Body of pancreas (tissue), 4 donors: ENCODE measurements around the gene CSH2. TPM values are rescaled to one million over a fixed set of nuclear protein-coding genes. Genes with fewer than 3 reads are reported as not detected.
"Not testable (repeated sequence)": the region's sequence is repeated elsewhere in the genome, so short reads cannot be mapped to it uniquely, and the experiment has no call there.

Experiments
- ATAC-seq: fragments of 150-250 bp; one replicate; pipeline ENCODE4 v1.9.1; 2016
- DNase-seq, 4 donors: peaks; one replicate each; pipeline ENCODE4 v3.0.0-alpha.2; 2019
- H3K27ac ChIP-seq, 4 donors: fragments of 200-600 bp; sonication (generic); 1 replicate in 3 of 4; 2 replicates in 1 of 4; pipeline versions ENCODE4 v1.5.1 to v1.6.1; 2016 to 2019; ENCODE audit warnings: mild to moderate bottlenecking in 1 of 4, mixed read lengths in 1 of 4, moderate library complexity in 1 of 4
- H3K27me3 ChIP-seq, 2 donors: fragments of 200-600 bp; sonication (generic); one replicate each; pipeline ENCODE4 v1.6.0; 2016; ENCODE audit warnings: mild to moderate bottlenecking in 1 of 2
- H3K36me3 ChIP-seq, 2 donors: fragments of 200-600 bp; sonication (generic); replicated peaks in 1 of 2; 2 replicates each; pipeline ENCODE4 v1.5.1; 2016; ENCODE audit warnings: low read depth in 2 of 2; ENCODE audit not compliant: insufficient read depth in 1 of 2
- H3K4me1 ChIP-seq: fragments of 200-600 bp; sonication (generic); one replicate; pipeline ENCODE4 v1.6.0; 2016
- H3K4me3 ChIP-seq, 2 donors: fragments of 200-600 bp; sonication (generic); 1 replicate in 1 of 2; 2 replicates in 1 of 2; pipeline ENCODE4 v1.5.1; 2016 to 2019
- H3K9me3 ChIP-seq, 3 donors: fragments of 200-600 bp; sonication (generic); 1 replicate in 2 of 3; 2 replicates in 1 of 3; pipeline ENCODE4 v1.5.1; 2016
- CTCF ChIP-seq, 7 experiments: fragments of 450-650 bp in 4 of 7; fragments of 200-600 bp in 3 of 7; sonication (generic) in 3 of 7; IDR thresholded peaks; one replicate each; pipeline ENCODE4 v1.5.1; 2016 to 2019; ENCODE audit warnings: antibody characterized with exemption in 7 of 7
- POLR2A ChIP-seq, 3 donors: fragments of 450-650 bp; IDR thresholded peaks; one replicate each; pipeline ENCODE4 v1.6.1; 2016; ENCODE audit warnings: antibody characterized with exemption in 3 of 3, mild to moderate bottlenecking in 2 of 3
- WGBS, 2 donors: methylation state at CpG; one replicate each; pipeline ENCODE4 v1.1.5; 2017; 5-methylcytosine and 5-hydroxymethylcytosine counted together
- intact Hi-C: fragments of 100-400 bp; cut with DNase I; formaldehyde crosslinking; loops from one replicate; pipeline ENCODE4 v1.15.1; 2023
- total RNA-seq, 2 donors: library from RNA; depleted of rRNA; stranded (reverse); fragments of >200 nt; gene quantifications; one replicate each; pipeline ENCODE4 v1.1.0, GENCODE V29; 2016

Gene CSH2
- total RNA-seq, 2 donors from 2014 or later, result not detected

- WGBS, 2 donors, result 5 to 18% methylated on average over 29 to 79 of the region's 82 CpGs
- Histone ChIP-seq H3K4me3 (no peak overlapping the region), H3K36me3 (no peaks in the 10 kb centered on the region), H3K27ac (peak overlapping the region in 2 of 4 donors; percentile 23 to 51), H3K9me3 (peaks cover 0 to 6% (median 0%) of the 10 kb centered on the region in 3 donors), H3K27me3 (no peaks in the 10 kb centered on the region), H3K4me1 (peaks cover 12% of the 10 kb centered on the region)
- DNase-seq, result peak; percentile 92 to 96 (median 94)
- intact Hi-C loops, result no loop called here
- ATAC-seq, result peak; percentile 99
- TF ChIP-seq CTCF (IDR thresholded peaks at IDR 0.05) (peak; percentile 48 to 89 (median 76)), POLR2A (IDR thresholded peaks at IDR 0.05) (peak in 1 of 3 donors; percentile 28)
Observed at GRCh38 chr17:63848834-63849689, 24.4 kb downstream of the CSH2 start.

DNA sequence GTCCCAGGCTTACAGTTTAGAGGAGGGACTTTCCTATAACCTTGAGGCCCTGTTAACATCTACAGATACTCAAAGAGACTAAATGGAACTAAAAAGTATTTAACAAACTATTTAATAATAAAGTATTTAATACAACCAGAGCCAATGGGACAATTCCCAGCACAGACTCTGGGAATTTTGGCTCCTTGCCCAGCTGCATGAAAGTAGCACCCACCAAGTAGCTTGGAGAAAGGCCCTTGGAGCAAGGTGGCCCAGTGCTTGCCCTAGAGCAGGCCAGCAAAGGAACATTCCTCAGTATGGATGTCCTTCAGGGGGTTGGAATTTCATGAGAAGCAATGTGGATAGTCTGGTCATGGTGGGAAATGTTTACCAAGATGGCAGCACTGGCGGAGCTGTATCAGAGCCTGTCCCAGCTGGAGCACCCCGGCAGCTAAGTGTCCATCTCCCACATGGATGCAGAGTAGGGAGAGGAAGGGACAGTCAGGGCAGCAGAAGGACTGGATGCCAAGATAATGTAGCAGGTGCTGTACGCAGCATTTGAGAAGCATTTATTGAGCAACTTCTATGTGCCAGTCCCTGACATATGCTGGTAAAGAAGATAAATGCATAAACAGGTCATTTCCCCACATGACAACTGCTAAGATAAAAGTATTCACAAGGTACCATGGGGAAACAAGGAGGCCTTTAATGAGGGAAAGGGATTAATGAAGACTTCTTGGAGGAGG, 25.8 kb downstream of the CSH2 start:
- no peak overlapping the region for H3K27ac ChIP-seq
- no peaks in the 10 kb centered on the region for H3K36me3 ChIP-seq
- ATAC-seq, result no peak
- intact Hi-C loops, result no loop called here
- DNase-seq, result no peak
- no peak overlapping the region for H3K4me3 ChIP-seq
- H3K9me3 ChIP-seq, result peaks cover 0 to 6% (median 0%) of the 10 kb centered on the region in 3 donors
- no peak for TF ChIP-seq CTCF (IDR thresholded peaks at IDR 0.05)
- no peak for TF ChIP-seq POLR2A (IDR thresholded peaks at IDR 0.05)
- 67 to 74% methylated on average over 3 of the region's 3 CpGs for WGBS, 2 donors
- peaks cover 18% of the 10 kb centered on the region for H3K4me1 ChIP-seq
- H3K27me3 ChIP-seq, result no peaks in the 10 kb centered on the region

DNA sequence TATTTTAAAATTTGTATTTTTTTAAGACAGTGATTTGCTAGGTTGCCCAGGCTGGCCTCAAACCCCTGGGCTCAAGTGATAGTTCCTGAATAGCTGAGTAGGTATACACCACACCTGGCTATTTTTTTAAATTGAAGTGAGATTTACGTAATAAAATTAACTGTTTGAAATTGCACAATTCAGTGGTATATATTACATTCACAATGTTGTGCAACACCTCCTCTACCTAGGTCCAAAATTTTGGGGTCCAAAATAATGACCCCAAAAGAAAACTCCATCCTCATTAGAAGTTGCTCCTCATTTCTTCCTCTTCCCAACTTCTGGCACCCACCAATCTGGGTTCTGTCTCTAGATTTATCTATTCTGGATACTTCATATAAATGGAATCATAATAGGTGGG, 28.0 kb downstream of the CSH2 start:
- TF ChIP-seq CTCF (IDR thresholded peaks at IDR 0.05) (no peak), POLR2A (IDR thresholded peaks at IDR 0.05) (no peak)
- H3K9me3 ChIP-seq, result peaks cover 0 to 6% (median 0%) of the 10 kb centered on the region in 3 donors
- WGBS, 2 donors, result 22 to 29% methylated on average over 1 of the region's 1 CpG
- peaks cover 30% of the 10 kb centered on the region for H3K4me1 ChIP-seq
- intact Hi-C loops, result no loop called here
- H3K27ac ChIP-seq, result no peak overlapping the region
- no peaks in the 10 kb centered on the region for H3K27me3 ChIP-seq
- no peaks in the 10 kb centered on the region for H3K36me3 ChIP-seq
- ATAC-seq (no peak), DNase-seq (no peak)
- H3K4me3 ChIP-seq, result no peak overlapping the region

DNA sequence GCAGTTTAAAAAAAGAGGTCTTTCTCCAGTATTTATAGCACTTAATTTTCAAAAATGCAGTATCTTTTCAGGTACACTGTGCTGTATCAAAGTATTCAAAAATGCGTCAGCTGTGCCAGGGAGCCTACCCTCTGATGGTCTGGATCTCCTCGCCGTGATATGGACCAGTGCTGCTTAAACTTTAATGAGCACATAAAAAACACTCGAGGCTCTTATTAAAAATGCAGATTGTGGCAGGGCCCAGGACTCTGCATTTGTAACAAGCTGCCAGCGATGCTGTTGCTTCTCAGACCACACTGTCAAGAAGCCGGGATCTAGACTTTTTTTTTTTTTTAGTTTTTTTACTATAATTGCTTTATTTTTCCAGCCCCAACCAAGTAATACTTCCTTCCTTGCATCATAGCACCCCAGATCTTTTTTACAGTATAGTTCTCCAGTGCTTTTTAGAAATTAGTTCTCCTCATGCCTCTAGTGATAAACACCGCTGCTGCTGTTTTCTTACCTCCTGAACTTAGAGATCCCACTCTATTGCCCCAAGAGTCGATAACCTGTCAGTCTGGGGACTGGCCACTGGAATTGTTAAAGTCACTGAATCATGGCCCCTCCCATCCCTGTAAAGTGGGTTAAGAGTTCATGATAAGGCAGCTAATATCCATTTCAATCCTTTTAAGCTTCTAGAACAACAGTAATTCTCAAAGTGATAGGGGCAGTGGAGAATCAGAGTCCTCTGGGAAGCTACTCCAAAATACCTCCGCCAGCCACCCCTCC, 29.4 kb downstream of the CSH2 start:
- intact Hi-C loops, result no loop called here
- peak overlapping the region in 3 of 4 donors; percentile 87 to 94 (median 92) for H3K27ac ChIP-seq
- TF ChIP-seq CTCF (IDR thresholded peaks at IDR 0.05) (no peak), POLR2A (IDR thresholded peaks at IDR 0.05) (no peak)

DNA sequence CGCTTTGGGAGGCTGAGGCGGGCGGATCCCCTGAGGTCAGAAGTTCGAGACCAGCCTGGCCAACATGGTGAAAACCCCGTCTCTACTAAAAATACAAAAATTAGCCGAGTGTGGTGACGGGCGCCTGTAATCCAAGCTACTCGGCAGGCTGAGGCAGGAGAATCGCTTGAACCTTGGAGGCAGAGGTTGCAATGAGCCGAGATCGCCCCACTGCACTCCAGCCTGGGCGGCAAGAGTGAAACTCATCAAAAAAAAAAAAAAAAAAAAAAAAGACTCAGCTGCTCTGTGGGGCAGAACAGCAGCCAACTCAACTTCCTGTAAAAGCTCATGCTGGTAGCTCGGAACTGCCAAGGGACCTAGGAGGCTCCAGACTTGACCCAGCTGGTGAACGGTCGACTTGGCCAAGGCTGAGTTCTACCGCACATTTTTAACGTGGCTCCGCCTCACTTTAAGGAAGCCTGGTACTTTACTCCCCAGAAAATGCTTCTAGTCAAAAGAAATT, 30.0 kb downstream of the CSH2 start:
- intact Hi-C loops, ATAC-seq, H3K9me3 ChIP-seq, H3K36me3 ChIP-seq, H3K27me3 ChIP-seq: not testable (repeated sequence)
- peak in 3 of 4 donors; percentile 45 to 68 (median 55) for DNase-seq
- 9 to 12% methylated on average over 15 to 19 of the region's 19 CpGs for WGBS, 2 donors
- peak overlapping the region; percentile 85 to 94 (median 90) for H3K27ac ChIP-seq
- H3K4me1 ChIP-seq, result peaks cover 40% of the 10 kb centered on the region
- peak overlapping the region in 1 of 2 donors; percentile 32 for H3K4me3 ChIP-seq

More for the DNA sequence above, 29.4 kb downstream of the CSH2 start:
- ATAC-seq, result no peak
- Histone ChIP-seq H3K27me3 (no peaks in the 10 kb centered on the region), H3K4me3 (no peak overlapping the region), H3K36me3 (no peaks in the 10 kb centered on the region), H3K9me3 (peaks cover 0 to 6% (median 0%) of the 10 kb centered on the region in 3 donors), H3K4me1 (peaks cover 40% of the 10 kb centered on the region)
- 76 to 89% methylated on average over 9 of the region's 9 CpGs for WGBS, 2 donors
- no peak for DNase-seq
